Activated CD4-positive, CD25-positive, alpha-beta regulatory T cell treated with anti-CD3 and anti-CD28 coated beads, Interleukin-2, amount 50 U/mL, for 24 hours (primary cell): ENCODE data around the gene ARL2BP.

Experiments
- ATAC-seq, 2 donors: fragments of 150-1000 bp; cut with Tn5 transposase; one replicate each; pipeline ENCODE4 v1.10.0; 2021; ENCODE audit warnings: mild to moderate bottlenecking in 1 of 2, moderate library complexity in 1 of 2

Gene ARL2BP

GRCh38 chr16:57235128-57236021, 9.7 kb upstream of the ARL2BP start:
- ATAC-seq: peak; percentile 83 to 98

- ATAC-seq: no peak
Observed at GRCh38 chr16:57236022-57236350, 9.1 kb upstream of the ARL2BP start.

GRCh38 chr16:57238682-57239081, 6.4 kb upstream of the ARL2BP start:
- ATAC-seq: no peak

- ATAC-seq: no peak
Observed at GRCh38 chr16:57239107-57239506, 6.0 kb upstream of the ARL2BP start.

DNA sequence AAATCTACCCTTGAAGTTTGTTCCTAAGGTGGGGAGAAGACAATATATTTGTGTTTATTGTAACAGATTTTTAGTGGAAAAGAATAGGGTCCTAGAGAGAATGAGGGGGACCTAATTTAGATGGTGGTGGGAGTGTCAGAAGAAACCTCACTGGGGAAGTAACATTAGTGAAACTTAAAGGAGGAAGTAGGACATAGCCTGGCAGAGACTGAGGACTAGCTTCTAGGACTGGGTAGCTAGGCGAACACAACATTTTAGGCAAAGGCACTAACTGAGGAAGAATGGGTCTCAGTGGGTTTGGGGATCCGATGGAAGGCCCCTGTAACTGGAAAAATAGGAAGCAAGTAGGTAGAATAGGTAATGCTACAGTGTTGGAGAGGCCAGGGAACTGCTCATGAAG, 4.2 kb upstream of the ARL2BP start:
- ATAC-seq: no peak

DNA sequence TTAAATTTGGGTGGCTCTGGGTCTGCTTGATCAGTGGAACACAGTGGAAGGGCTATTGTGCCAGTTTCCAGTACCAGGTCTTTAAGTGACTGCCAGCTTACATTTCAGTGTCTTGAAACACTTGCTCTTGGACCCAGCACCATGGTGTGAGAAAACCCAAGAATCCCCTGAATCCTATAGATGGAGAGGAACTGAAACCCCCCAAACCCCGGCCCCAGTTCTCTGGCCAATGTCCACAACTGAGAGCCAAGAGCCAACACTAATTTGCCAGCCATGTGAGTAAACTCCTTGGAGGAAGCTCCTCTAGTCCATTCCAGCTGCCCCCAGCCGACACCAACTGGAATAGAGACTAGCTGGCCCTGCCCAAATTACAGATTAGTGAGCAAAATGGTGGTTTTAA, 2.4 kb upstream of the ARL2BP start:
- no peak for ATAC-seq

DNA sequence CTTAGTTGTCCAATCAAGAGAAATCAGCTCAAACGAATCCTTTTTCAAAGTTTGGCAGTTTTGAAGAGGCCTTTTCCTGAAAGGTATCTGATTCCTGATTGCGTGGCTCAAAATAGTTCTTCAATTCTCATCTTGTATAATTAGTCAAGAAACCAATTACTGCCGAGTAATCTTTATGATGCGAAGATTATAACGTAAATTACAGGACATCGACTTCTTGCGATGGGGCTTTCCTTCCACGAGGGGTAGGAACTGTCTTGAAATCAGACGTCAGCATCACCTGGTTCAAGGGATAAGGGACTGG, 644 bp upstream of the ARL2BP start:
- ATAC-seq: peak; percentile 34 to 45

- peak in 1 of 2 donors; percentile 13 for ATAC-seq
Observed at GRCh38 chr16:57245472-57246113, 534 bp downstream of the ARL2BP start.

DNA sequence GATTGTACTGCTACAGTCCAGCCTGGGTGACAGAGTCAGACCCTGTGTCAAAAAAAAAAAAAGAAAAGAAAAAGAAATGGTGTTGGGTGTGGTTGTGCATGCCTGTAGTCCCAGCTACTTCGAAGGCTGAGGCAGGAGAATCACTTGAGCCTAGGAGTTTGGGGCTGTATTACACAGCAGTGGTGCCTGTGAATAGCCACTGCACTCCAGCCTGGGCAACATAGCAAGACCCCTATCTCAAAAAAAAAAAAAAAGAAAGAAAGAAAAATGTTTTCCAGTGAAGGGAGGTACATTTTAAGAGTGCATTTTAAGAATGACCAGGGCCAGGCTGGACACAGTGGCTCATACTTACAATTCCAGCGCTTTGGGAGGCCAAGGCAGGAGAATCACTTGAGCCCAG, 6.3 kb downstream of the ARL2BP start:
- no peak for ATAC-seq

- ATAC-seq: no peak
Observed at GRCh38 chr16:57252148-57252721, 7.2 kb downstream of the ARL2BP start.

DNA sequence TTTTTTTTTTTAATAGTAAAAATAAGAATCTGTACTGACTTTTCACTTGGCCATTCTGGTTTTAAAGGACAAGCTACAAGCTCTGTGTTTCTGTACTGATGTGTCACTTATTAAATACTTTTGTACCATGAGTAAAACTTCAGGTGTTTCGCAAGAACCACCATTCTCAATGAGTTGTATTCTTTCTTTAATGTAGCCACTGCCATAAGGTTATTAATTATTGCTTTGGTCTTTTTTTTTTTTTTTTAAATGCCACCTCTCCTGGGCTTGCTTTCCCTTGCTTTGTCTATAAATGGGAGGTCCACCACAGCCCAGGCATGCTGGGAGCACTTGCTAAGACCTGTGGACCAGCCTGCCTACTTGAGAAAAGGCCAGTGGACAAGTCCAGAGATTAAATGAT, 8.4 kb downstream of the ARL2BP start:
- ATAC-seq: no peak

GRCh38 chr16:57255686-57256415, 10.8 kb downstream of the ARL2BP start:
- no peak for ATAC-seq

GRCh38 chr16:57256601-57257395, 11.7 kb downstream of the ARL2BP start:
- no peak for ATAC-seq

- no peak for ATAC-seq
Observed at GRCh38 chr16:57257455-57258070, 12.5 kb downstream of the ARL2BP start.

DNA sequence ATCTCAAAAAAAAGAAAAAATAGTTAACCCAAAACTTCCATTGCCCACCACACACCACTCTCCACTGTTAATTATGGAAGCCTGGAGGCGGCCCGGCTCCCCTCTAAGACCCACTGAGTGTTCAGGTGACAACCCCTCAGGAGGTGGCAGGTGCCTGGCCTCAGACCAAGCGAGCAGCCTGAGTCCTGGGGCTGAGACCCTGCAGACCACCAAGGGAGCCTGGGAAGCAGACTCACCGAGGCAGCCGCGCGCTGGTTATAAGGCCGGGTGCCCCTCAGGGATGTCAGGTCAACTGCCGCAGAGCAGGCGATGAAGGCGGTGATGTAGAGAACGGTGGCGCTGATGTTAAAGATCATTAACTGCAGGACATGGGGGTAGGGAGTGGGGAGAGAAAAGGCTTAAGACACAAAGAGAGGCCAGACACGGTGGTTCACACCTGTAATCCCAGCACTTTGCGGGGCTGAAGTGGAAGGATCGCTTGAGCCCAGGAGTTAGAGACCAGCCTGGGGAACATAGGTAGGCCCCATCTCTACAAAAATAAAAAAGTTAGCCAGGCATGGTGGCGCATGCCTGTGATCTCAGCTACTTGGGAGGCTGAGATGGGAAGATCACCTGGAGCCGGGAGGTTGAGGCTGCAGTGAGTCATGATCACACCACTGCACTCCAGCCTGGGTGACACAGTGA, 13.3 kb downstream of the ARL2BP start:
- ATAC-seq: no peak

DNA sequence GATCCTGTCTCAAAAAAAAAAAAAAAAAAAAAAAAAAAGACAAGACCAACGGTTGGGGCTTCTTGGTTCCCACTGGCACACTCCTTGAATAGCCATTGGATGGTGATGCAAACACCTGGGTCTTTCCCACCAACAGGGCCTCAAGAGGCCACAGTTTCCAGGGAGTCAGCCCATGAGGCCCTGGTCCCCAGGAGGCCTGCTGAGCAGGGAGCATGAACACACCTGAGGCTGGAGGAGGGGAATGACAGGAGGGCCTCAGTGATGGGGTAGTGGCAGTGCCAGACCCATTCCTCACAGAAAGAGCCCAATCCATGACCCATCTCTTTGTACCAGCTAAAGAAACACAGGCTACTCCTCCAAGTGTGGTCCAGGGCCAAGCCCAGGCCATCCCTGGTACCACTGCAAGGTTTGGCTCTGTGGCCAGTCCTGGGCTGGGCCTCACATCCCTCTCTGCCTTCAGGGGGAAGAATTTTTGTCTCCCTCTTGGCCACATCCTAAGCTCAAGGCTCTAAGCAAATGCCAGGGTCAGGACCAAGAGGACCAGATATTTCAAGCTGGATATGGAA, 13.9 kb downstream of the ARL2BP start:
- no peak for ATAC-seq

GRCh38 chr16:57260294-57260929, 15.4 kb downstream of the ARL2BP start:
- ATAC-seq: peak in 1 of 2 donors; percentile 7

- no peak for ATAC-seq
Observed at GRCh38 chr16:57261806-57262205, 16.7 kb downstream of the ARL2BP start.

GRCh38 chr16:57262841-57263540, 17.9 kb downstream of the ARL2BP start:
- ATAC-seq: no peak
